Transverse colon (tissue), 4 donors: ENCODE results near the gene GABARAP. TPM values are rescaled to one million over a fixed set of nuclear protein-coding genes. Genes with fewer than 3 reads are reported as not detected.

Experiments used
- DNase-seq: peaks from one replicate; pipeline ENCODE4 v3.0.0-alpha.2; 2019
- H3K27ac ChIP-seq, 4 donors: fragments of 200-600 bp; sonication (generic); 2 replicates each; pipeline ENCODE4 v1.5.1; 2016 to 2018; ENCODE audit warnings: inconsistent platforms in 4 of 4
- H3K27me3 ChIP-seq: fragments of 200-600 bp; sonication (generic); 2 replicates; pipeline ENCODE4 v1.5.1; 2017; ENCODE audit warnings: inconsistent platforms
- H3K36me3 ChIP-seq, 4 donors: fragments of 200-600 bp; sonication (generic); 2 replicates each; pipeline ENCODE4 v1.5.1; 2017 to 2019; ENCODE audit warnings: inconsistent platforms in 4 of 4
- H3K4me1 ChIP-seq, 4 donors: fragments of 200-600 bp; sonication (generic); 2 replicates each; pipeline ENCODE4 v1.5.1; 2017 to 2020; ENCODE audit warnings: inconsistent platforms in 4 of 4
- H3K4me3 ChIP-seq, 4 donors: fragments of 200-600 bp; sonication (generic); 1 replicate in 1 of 4; 2 replicates in 3 of 4; pipeline versions ENCODE4 v1.5.1 to v1.6.1; 2017 to 2019; ENCODE audit warnings: inconsistent platforms in 4 of 4
- H3K9me3 ChIP-seq, 2 donors: fragments of 200-600 bp; sonication (generic); 2 replicates each; pipeline ENCODE4 v1.5.1; 2017 to 2019; ENCODE audit warnings: inconsistent platforms in 2 of 2
- EP300 ChIP-seq: sonication (generic); formaldehyde crosslinking; IDR thresholded peaks from one replicate; pipeline ENCODE4 v1.6.1; 2017; ENCODE audit warnings: antibody characterized with exemption, low read depth
- POLR2A ChIP-seq: fragments of 450-650 bp; IDR thresholded peaks from one replicate; pipeline ENCODE4 v1.6.1; 2016; ENCODE audit warnings: antibody characterized with exemption, mild to moderate bottlenecking, moderate library complexity
- POLR2AphosphoS5 ChIP-seq, 3 donors: sonication (generic); formaldehyde crosslinking; IDR thresholded peaks; one replicate each; pipeline ENCODE4 v1.6.1; 2016; ENCODE audit warnings: antibody characterized with exemption in 3 of 3
- WGBS, 2 donors: methylation state at CpG; one replicate each; pipeline ENCODE4 v1.1.5; 2018; ENCODE audit warnings: low coverage in 1 of 2; 5-methylcytosine and 5-hydroxymethylcytosine counted together
- in situ Hi-C, 4 donors: fragments of 200-750 bp; cut with MboI; loops; one replicate each; pipeline versions ENCODE4 v1.15.0 to v1.15.1; 2017; ENCODE audit warnings: low sequenced_read_pairs in 3 of 4, low pct_ligation_motif_present in 1 of 4, low pct_unique_long_range_greater_than_20kb in 1 of 4
- intact Hi-C: fragments of 100-400 bp; cut with DNase I; formaldehyde crosslinking; loops from one replicate; pipeline ENCODE4 v1.15.1; 2023; ENCODE audit warnings: low total_unique reads
- total RNA-seq, 4 donors: library from RNA; depleted of rRNA; stranded (reverse); fragments of >200 nt; gene quantifications; one replicate each; pipeline ENCODE4 v1.1.0, GENCODE V29; 2016
- TF ChIP-seq, protein P1 (sequence below), 5 experiments: fragments of 200-600 bp in 3 of 5; fragments of 450-650 bp in 2 of 5; sonication (generic) in 3 of 5; IDR thresholded peaks; 1 replicate in 2 of 5; 2 replicates in 3 of 5; pipeline ENCODE4 v1.5.1; 2016 to 2017; ENCODE audit warnings: antibody characterized with exemption in 5 of 5, inconsistent platforms in 3 of 5, mild to moderate bottlenecking in 2 of 5, moderate library complexity in 1 of 5

GABARAP gene
- 100 to 1,000 TPM; 209 to 479 (median 394) TPM for total RNA-seq

DNA sequence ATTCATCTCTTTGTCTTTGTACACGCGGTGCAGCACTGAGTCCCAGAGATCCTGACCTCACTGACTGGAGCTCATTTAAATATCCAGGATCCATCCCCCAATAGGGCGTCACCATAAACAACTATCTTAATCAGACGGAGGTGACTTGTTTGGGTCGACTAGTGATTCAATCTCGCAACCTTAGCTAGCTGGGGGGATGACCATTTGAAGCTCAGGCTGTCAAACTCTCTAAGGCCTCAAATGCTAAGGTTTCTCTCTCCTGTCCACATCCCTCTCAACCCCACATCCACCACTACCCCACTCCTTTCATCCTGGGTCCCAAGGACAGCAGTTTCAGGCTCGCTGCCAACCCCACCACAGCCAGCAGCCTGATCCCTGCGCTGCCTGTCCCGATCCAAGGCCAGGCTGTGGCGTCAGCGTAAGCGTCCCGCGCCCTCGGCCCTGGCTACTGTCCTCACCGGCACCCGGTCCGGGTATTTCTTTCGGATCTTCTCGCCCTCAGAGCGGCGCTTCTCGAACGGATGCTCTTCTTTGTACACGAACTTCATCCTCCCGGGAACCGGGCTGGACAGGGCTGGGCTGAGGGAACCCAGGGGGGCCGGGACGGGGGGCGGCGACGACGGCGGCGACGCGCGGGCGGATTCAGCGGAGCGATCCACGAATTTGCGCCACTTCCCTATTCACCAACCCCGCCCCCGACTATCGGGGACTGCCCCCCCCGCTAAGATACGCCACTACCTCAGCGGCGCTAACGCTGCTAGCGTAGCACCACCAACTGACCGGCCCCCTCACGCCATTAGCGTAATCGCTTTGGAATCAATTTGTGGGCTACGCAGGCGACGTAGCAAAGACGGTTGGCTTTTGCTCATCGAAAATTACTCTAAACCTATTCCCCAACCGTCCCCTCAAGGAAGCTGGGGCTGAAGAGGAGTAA lies at the start of gene GABARAP:
TSS of gene GABARAP (minus strand) at position 667 of the 934 bp plus-strand sequence. CDS start at position 548, 119 bp downstream.
- no peaks in the 10 kb centered on the region for H3K9me3 ChIP-seq
- 0 to 2% methylated on average over 6 to 57 of the region's 62 CpGs for WGBS, 2 donors
- peak; percentile 96 for DNase-seq
- H3K4me1 ChIP-seq: peaks cover 23 to 35% (median 32%) of the 10 kb centered on the region in 4 donors
- peak within 1 kb of the TSS; percentile 91 to 99 (median 98) for H3K27ac ChIP-seq
- in situ Hi-C loops (loop anchor here in 1 of 4 donors (25.0 kb wide), 1 partner anchor 895 kb away; no protein-coding TSS in a partner anchor), intact Hi-C loops (loop anchor here (5.0 kb wide), 1 partner anchor 600 kb away; no protein-coding TSS in a partner anchor)
- peaks cover 0 to 35% (median 17%) of the 10 kb centered on the region in 4 donors for H3K36me3 ChIP-seq
- peak within 1 kb of the TSS; percentile 64 to 95 (median 82) for H3K4me3 ChIP-seq
- no peaks in the 10 kb centered on the region for H3K27me3 ChIP-seq
- TF ChIP-seq POLR2A (peak; percentile 73), POLR2AphosphoS5 (IDR thresholded peaks at IDR 0.05) (peak in 2 of 3 donors; percentile 65 to 72)
- TF ChIP-seq, protein P1, sequence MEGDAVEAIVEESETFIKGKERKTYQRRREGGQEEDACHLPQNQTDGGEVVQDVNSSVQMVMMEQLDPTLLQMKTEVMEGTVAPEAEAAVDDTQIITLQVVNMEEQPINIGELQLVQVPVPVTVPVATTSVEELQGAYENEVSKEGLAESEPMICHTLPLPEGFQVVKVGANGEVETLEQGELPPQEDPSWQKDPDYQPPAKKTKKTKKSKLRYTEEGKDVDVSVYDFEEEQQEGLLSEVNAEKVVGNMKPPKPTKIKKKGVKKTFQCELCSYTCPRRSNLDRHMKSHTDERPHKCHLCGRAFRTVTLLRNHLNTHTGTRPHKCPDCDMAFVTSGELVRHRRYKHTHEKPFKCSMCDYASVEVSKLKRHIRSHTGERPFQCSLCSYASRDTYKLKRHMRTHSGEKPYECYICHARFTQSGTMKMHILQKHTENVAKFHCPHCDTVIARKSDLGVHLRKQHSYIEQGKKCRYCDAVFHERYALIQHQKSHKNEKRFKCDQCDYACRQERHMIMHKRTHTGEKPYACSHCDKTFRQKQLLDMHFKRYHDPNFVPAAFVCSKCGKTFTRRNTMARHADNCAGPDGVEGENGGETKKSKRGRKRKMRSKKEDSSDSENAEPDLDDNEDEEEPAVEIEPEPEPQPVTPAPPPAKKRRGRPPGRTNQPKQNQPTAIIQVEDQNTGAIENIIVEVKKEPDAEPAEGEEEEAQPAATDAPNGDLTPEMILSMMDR (IDR thresholded peaks at IDR 0.05): no peak

DNA sequence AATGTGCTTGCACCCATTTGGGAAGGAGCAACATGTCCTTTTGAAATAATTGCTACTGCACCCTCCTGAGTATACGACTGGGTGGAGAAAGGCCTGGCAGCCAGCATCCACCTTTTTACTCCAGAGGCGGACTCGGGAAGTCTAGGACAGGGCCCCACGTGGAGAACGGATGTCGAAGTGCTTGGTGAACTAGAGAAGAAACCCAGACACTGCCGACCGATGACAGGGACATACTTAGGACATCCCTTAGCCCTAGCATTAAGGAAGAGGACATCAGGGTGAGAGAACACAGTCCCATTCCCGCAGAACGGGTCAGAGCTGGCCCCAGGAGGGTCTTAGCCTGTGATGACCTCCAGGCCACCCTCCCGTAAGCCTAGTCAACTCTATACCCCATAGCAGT lies 48.4 kb upstream of the GABARAP start:
- TF ChIP-seq POLR2AphosphoS5 (IDR thresholded peaks at IDR 0.05) (no peak), EP300 (no peak), POLR2A (no peak)
- TF ChIP-seq, protein P1 (IDR thresholded peaks at IDR 0.05): no peak
- no peak for DNase-seq
- no peak overlapping the region for H3K27ac ChIP-seq
- in situ Hi-C loops: loop anchor here in 2 of 4 donors (25.0 kb wide), 1 partner anchor 253 kb away; the partner anchor contains the start of genes SLC16A11 (in 2 of the 2) and SLC16A13 (in 2 of the 2)
- H3K27me3 ChIP-seq: peaks cover 25% of the 10 kb centered on the region
- H3K4me1 ChIP-seq: peaks cover 15 to 43% (median 35%) of the 10 kb centered on the region in 4 donors
- H3K36me3 ChIP-seq: no peaks in the 10 kb centered on the region
- H3K4me3 ChIP-seq: no peak overlapping the region
- no peaks in the 10 kb centered on the region for H3K9me3 ChIP-seq
- WGBS, 2 donors: 76% methylated on average over 11 of the region's 11 CpGs; no CpG with 5 or more reads in 1 of the 2 donors
- intact Hi-C loops: no loop called here

DNA sequence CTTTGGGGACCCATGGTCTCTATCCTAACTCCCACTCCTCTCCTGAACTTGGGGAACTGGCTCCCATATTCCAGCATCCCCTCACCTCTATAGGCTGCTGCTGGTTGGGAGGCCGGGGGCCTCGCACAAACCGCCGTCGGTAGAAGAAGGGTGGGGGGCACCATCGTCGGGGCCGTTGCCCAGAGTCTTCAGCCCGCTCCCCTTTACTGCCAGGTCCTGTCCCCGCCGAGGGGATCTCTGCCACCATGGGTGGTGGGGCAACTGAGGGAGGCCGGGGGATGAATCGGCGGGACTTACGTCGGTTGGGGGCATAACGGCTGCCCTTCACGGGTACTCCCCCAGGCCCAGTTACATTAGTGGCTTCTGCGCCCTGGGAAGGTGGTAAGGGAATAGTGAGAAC lies 47.9 kb upstream of the GABARAP start:
- H3K4me1 ChIP-seq: peaks cover 13 to 38% (median 30%) of the 10 kb centered on the region in 4 donors

More for the DNA sequence above, 47.9 kb upstream of the GABARAP start:
- no peak for DNase-seq
- no peak overlapping the region for H3K4me3 ChIP-seq
- intact Hi-C loops (no loop called here), in situ Hi-C loops (loop anchor here in 2 of 4 donors (25.0 kb wide), 1 partner anchor 253 kb away; the partner anchor contains the start of genes SLC16A11 (in 2 of the 2) and SLC16A13 (in 2 of the 2))
- WGBS, 2 donors: 90 to 93% methylated on average over 3 to 19 of the region's 19 CpGs
- H3K27me3 ChIP-seq: peaks cover 21% of the 10 kb centered on the region
- no peak for TF ChIP-seq POLR2A
- no peak for TF ChIP-seq POLR2AphosphoS5 (IDR thresholded peaks at IDR 0.05)
- TF ChIP-seq, protein P1 (IDR thresholded peaks at IDR 0.05): no peak
- no peak for TF ChIP-seq EP300
- no peaks in the 10 kb centered on the region for H3K9me3 ChIP-seq
- H3K27ac ChIP-seq: no peak overlapping the region
- no peaks in the 10 kb centered on the region for H3K36me3 ChIP-seq
